ENCODE measurements around the gene IMMP1L.

Gene IMMP1L

DNA sequence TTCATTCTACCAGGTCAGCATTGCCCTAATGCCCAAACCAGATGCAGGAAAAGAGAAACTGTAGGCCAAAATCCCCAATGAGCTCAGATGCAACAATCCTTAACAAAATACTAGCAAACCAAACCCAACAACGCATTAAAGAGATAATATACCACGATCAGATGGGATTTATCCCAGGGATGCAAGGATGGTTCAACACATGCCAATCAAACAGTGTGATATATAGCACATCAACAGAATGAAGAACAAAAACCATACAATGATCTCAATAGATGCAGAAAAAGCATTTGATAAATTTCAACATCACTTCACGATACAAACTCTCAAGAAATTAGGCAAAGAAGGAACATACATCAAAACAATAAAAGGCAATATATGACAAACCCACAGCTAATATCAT is 45.0 kb downstream of the IMMP1L start:
- DNase-seq: no peak

GRCh38 chr11:31455177-31455576 is 54.2 kb downstream of the IMMP1L start:
- DNase-seq: no peak

- DNase-seq: no peak
These were observed 58.6 kb downstream of the IMMP1L start for GRCh38 chr11:31450841-31451240.

- DNase-seq: no peak
These were observed 60.4 kb downstream of the IMMP1L start for GRCh38 chr11:31449040-31449439.

DNA sequence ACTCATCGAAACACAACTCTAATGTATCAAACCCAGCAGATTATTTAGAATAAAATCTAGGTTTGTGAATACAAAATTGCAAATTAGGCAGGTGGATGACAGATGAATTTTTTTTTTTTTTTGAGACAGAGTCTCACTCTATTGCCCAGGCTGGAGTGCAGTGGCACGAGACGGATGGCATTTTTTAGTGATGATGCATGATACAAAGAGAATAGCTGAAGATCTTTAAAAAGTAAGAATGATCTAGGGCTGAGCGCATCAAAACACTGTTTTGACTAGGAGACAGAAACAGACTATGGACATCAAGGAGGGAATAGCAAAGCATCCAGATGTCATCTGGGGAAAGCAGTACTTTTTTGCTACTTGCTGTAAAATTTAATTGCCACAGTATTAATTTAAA is 63.8 kb downstream of the IMMP1L start:
- no peak for DNase-seq

DNA sequence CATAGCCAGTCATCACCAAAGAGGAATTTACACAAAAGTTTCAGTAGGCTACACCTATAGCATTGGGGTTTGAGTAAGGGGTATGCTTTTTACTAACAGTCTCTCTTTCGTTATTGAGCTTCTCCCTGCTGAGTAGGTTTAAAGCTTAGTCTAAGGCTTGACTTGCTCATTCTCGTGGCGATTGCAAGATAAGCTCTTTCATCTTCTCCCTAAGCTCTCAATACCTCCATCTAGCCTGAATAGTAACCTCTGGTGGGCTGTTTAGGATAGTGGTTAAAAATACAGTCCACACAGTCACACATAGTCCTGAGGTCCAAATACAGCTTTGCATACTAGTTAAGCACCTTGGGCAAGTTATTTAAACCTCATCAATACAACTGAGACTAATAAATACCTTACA is 65.6 kb downstream of the IMMP1L start:
- DNase-seq: peak; percentile 2

GRCh38 chr11:31442086-31442485 is 67.3 kb downstream of the IMMP1L start:
- no peak for DNase-seq

- no peak for DNase-seq
These were observed 68.1 kb downstream of the IMMP1L start for GRCh38 chr11:31441296-31441695.

GRCh38 chr11:31437742-31438435 is 71.5 kb downstream of the IMMP1L start:
- DNase-seq: no peak

GRCh38 chr11:31433851-31434250 is 75.6 kb downstream of the IMMP1L start:
- no peak for DNase-seq

- no peak for DNase-seq
These were observed 84.8 kb downstream of the IMMP1L start for GRCh38 chr11:31424652-31425051.

DNA sequence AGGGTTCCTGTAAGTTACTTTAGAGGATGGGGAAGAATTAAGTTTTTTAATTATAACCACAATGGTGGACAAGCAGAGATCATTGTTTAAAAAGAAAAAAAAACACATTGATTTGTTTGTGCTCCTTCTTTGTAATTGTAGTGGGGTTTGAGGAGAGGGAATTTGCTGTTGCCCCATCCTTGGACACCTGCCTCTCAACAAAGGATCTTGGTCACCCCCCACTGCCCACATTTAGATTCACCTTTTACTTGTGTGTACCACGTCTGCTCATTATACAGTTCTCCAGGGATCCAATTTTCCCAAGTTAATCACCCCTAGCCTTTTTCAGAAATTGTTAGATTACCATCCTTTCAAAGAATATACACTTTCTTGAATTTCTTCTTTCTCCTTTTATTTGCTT is 86.7 kb downstream of the IMMP1L start:
- no peak for DNase-seq

DNA sequence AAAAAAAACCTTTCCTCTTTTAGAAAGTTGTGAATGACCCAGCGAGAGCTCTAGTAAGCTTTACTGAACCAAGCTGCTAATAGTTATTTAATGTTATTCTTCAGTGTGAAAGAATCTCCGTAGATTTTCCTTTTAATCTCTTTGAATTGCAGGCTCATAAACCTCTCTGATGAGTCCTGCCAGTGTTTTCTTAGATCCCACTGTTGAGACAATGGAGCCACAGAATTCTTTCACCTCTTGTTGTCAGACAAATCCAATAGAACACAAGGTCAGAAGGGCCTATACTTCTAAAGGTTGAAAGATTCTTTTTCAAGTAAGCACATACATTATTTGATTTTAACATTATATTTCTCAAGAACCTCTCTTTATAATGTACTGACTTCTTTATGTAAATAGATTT is 87.6 kb downstream of the IMMP1L start:
- DNase-seq: no peak

GRCh38 chr11:31419669-31420068 is 89.8 kb downstream of the IMMP1L start:
- no peak for DNase-seq

DNA sequence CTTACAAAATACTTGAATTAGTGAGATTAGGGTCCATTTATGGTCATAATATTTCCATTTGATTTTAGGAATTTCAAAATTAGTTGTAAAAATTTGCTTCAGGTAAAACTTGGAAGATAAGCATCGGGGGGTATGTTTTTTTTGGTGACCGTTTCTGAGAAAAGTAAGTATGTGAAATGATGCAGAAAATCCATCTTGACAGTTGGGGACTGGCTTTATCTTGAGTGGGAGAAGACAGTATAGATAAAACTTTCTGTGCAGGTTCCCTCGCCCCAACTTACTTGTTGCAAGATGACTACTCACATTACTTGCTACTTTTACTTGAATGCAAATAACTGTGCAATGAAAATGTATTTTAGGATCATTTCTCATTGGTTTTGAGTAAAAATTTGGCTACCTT is 90.3 kb downstream of the IMMP1L start:
- DNase-seq: no peak

DNA sequence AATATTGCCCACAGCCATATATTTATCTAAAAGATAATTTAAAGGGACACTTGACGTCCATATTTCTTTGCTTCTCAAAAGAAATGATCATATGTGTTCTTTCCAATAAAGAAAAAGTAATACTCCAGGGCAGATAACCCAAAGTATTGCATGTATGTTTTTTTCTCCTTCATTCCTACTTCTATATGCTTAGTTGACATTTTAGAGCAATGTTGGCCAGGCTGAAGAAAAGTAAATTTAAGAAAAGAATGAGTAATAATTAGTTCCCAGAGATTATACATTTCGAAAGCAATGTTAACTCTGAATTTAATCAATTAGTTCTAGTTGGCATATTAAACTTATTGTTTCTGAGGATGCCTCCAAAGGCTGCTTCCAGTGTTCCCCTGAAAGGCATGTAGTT is 91.6 kb downstream of the IMMP1L start:
- no peak for DNase-seq

DNA sequence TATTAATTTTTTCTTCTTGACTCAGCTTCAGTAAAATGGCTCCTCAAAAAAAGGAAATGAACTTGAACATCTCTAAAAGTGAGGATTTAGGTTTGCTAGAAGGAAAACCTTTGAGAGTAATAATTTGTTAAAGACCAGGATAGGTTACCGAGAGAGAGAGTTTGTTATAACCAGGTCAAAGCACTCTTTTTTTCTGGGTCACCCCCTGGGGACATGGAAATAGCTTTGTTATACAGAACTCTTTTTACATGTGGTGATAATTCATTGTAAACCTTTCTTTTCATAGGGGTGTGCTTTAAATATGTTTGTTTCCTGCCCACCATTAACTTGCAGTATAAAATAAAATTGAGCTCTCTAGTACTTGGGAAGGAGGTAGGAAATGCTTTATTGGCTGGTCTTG is 92.1 kb downstream of the IMMP1L start:
- DNase-seq: no peak

GRCh38 chr11:31415435-31415834 is 94.0 kb downstream of the IMMP1L start:
- DNase-seq: no peak

- DNase-seq: no peak
These were observed 95.1 kb downstream of the IMMP1L start for GRCh38 chr11:31414338-31414737.

DNA sequence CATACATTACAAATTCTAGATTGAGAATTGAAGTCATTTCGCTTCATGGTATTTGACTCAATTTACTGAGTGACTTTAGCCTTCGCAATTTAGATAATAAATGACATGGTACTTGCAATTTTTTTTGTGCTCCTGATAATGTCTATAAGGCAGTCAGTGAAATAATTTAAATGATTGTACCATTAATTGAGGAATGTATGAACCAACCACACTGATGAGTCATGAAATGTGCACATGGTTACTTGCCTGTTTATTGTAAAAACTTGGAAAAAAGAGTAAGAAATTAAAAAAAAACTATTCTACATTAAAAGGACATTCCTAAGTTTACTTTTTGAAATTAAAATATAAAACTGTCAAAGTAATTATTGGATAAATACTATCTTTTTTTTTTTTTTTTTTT is 96.5 kb downstream of the IMMP1L start:
- DNase-seq: no peak

GRCh38 chr11:31408201-31408600 is 101.2 kb downstream of the IMMP1L start:
- peak; percentile 44 for DNase-seq

- DNase-seq: no peak
These were observed 104.8 kb downstream of the IMMP1L start for GRCh38 chr11:31404614-31405013.

DNA sequence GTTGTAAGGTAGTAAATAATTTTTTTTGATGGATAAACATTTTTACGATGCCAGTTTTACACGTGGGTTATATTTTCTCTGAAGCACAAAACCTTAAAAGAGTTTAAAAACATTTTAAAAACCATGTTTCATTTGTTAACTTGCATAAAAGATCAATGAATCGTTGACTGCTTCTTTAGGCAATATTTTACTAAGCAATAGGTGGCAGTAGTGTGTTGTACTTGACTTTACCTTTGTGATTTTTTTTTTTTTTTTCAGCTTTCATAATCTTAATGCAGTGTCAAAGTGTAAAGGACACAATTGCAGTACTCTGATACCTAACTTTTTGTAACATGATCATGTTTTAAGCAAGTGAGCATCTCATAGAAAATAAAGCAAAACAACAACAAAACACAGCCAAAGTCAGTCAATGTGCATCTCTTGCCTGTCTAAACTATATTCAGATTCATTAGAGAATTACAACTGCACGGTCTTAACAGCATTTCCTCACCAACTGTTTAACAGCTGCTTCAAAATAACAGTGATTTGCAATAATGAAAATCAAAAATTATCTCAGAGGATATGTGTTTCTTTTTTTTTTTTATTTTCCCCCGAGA is 112.1 kb downstream of the IMMP1L start:
- peak; percentile 25 for DNase-seq

GRCh38 chr11:31387379-31387778 is 122.0 kb downstream of the IMMP1L start:
- DNase-seq: no peak

DNA sequence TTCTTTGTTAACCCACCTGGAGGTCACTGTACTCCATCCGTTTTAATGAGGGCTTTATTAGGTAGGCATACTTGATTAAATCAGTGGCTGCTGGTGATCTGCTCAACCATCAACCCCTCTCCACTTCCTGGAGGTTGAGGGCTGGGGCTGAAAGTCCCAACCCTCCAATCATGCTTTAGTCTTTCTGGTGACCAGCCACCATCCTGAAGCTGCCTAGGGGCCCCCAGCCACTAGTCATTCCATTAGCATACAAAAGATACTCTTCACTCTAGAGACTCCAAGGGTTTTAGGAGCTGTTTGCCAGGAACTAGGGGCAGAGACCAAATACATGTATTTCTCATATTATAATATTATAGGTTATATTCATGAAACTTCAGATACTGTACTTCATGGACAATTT is 126.3 kb downstream of the IMMP1L start:
- no peak for DNase-seq
